GM18505 (cell line): Measurements from ENCODE around the gene DNAJB6.

Experiments
- ATAC-seq: cut with Tn5 transposase; IDR thresholded peaks from one replicate; pipeline ENCODE4 v1.9.1; 2021; ENCODE audit not compliant: unreplicated experiment
- POLR2A ChIP-seq: IDR thresholded peaks from 4 replicates; pipeline ENCODE4 v1.6.1; 2011; ENCODE audit warnings: borderline replicate concordance; ENCODE audit not compliant: insufficient read depth, insufficient read length; ENCODE audit errors: extremely low read depth

Gene DNAJB6

DNA sequence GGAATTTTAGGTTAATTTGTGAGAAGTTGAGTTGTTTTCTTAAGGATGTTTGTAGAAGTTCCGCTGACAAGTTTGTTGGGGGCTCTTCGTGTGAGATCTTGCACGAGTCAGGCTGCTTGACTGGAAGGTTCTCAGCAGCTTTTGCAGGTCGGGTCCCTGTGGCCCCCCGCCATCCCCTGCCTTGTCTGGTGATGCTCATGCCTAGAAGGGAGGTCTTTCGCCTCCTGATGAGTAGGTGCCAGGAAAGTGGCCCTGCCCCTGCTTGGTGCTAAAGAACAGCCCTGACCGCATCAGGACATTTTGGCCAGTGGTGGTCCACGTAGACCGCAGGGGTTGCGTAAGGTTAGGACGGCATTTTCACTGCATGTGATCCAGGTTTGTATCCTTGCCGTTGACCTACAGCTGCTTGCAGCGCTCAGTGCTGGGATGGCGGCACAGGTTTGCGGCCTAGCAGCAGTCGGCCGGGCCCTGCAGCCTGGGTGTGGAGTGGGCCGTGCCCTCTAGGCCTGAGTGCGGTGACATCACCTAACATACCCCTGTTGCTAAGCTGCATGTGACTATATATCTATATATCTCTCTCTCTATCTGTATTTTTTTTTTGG is 62.4 kb downstream of the DNAJB6 start:
- no peak for TF ChIP-seq POLR2A
- ATAC-seq: no peak

DNA sequence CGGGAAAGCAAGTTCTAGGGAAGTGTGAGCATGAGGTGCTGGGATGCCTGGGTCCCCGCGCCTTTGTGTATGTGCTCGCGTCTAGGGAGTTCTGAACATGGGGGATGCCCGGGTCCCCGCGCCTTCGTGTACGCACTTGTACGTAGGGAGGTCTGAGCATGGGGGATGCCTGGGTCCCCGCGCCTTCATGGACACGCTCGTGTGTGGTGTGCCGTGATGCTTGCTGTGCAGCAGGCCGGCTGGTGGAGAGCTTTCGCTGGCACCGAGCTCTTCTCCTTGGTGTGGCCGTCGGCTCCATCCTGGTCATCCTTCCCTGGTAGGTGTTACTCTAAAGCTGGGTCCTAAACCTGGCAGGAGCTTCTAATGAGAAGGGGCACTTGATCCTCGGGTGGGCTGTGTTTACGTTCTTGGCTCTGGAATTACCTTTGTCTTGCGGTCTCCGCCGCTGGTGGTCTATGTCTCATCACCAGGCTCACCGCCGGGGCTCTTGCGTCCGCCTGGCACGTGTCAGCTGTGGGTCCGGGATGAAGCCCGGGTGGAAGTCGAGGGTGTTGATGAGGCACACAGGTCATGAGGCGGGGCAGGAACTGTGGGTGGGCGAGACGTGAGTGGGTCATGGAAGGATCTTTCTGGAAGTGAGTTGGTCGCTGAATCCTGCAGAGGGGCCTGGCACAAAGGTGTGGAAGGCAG is 63.5 kb downstream of the DNAJB6 start:
- no peak for ATAC-seq

DNA sequence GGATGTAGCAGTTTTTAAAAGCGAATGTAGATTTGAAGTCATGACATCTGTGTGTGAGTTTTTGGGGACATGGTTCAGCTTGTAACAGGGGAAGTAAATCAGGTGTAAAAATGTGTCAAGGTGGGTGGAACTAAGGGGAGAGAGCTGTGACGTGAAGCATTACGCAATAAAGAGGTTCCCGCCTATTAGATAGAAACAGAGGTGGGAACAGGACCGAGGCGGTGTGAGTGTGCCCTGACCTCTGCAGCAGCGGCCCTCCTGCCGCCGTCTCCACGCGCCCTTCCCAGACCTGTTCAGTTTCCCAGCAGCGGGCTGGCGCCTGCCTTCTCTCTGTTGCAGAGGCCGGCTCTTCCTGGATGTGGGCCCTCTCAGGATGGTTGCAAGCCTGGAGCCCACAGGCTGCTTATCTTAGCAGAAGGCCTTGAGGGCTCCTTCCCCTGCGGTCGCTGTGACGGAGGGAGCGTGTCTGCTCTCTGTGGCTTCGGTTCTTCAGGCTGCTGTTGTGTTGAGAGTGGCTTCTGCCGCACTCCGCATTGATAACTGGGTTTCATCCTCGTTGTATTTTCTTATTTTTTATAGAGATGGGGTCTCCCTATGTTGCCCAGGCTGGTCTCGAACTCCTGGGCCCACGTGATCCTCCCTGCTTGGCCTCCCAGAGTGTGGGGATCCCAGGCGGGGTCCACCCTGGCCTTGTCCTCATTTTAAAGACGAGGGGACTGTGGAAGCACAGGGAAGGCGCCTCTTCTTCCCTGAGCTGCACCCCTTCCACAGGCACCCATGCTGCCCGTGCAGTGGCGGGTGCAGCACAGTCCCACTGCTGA is 65.0 kb downstream of the DNAJB6 start:
- ATAC-seq: no peak
- TF ChIP-seq POLR2A: no peak

More for the DNA sequence above, 63.5 kb downstream of the DNAJB6 start:
- TF ChIP-seq POLR2A: no peak

DNA sequence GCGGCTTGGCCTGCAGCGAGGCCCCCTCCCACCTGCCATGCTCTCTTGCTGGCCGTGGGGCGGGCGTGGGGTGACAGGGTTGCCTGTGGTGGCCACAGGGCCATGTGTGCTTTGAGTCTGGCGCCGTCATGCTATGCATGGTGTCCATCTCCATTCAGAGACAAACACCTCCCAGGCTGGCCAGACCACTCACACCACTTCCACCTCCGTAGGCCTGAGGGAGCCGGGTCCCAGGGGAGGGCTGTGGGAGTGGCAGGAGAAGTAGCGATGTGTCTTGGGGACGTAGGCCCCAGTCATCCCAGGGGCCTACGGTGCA is 65.5 kb downstream of the DNAJB6 start:
- TF ChIP-seq POLR2A: no peak
- ATAC-seq: no peak

DNA sequence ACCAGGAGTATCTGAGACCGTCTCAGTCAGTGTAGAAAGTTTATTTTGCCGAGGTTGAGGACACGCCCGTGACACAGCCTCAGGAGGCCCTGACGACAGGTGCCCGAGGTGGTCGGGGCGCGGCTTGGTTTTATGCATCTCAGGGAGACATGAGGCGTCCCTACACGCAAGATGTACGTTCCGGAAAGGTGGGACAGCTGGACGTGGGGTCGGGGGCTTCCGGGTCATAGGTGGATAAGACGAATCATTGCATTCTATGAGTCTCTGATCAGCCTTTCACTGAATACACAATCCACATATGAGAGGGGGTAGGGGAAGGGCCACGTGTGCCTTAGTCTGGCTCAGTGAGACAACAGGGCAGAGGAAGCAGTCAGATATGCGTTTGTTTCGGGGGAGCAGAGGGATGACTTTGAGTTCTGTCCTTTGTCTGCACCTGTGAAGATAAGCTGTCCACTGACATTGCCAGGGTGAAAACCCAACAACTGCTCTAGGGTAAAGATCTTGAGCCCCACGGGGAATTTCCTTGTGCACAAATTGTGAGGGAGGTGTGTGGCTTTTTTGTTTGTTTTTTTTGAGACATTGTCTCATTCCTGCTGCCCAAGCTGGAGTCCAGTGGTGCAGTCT is 66.2 kb downstream of the DNAJB6 start:
- ATAC-seq: no peak
- no peak for TF ChIP-seq POLR2A

DNA sequence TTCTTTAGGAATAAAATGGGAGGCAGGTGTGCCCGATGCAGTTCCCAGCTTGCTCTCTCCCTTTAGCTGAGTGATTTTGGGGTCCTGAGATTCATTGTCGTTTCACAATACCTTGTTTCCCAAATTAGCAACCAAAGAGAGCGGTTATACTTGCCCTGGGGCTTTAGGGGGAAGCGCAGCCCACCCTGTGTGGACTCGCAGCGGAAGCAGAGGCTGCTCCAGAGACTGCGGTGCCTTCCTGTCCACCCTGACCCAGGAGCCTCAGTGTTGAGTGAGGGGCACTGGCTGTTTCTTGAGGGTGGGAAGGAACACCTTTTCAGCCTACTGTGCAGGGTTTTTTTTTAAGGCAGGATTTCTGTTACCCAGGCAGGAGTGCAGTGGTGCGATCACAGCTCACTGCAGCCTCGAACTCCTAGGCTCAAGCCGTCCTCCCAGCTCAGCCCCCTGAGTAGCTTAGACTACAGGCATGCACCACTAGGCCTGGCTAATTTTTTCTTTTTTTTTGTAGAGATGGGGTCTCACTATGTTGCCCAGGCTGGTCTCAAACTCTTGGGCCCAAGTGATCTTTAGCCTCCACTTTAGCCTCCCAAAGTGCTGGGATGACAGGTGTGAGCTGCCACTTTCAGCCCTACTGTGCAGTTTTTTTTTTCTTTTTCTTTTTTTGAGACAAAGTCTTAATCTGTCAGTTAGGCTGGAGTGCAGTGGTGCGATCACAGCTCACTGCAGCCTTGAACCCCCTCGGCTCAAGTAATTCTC is 67.0 kb downstream of the DNAJB6 start:
- ATAC-seq: no peak
- TF ChIP-seq POLR2A: no peak

DNA sequence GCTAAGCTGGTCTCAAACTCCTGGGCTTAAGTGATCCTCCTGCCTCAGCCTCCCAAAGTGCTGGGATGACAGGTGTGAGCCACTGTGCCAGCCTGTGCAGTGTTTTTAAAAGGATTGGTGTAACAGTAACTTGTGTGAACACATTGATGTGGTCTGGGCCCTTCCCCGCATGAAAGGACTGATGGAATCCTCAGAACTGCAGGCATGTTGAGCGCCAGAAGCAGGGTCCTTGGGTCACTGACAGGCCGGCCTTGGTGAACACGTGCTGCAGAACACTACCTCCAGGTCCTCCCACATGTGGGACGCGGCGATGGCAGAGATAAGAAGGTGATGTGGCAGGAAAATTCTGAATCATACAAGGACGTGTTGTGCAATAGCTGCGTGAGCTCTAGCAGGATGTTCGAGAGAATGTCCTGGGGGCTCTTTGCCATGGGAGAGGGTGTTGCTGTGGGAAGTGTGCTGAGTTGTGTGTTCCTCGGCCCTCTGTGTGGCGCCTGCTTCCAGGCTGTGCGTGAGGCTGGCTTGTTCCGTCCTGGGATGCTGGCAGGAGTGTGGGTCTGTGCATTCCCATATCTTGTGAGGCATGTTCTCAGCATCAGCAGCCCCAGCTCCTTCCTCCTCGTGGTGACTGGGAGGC is 68.2 kb downstream of the DNAJB6 start:
- no peak for TF ChIP-seq POLR2A
- ATAC-seq: no peak

DNA sequence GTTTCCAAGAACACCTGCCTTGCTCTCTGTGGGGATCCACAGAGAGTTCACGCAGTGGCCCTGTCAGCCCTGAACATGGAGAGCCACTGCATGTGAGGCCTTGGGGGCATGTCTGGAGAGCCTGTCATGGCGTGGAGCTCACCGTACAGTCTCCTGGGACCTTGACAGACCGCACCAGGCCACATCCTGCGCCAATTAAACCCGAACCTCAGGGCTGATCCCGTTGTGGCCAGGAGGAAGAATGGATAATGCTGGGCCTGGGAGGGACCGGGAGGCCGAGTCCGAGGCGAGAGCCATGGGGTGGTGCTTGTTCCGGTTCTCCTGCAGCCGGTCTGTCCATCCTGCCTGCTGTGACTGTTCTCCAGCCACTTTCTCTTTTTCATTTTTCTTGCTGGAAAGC is 68.7 kb downstream of the DNAJB6 start:
- TF ChIP-seq POLR2A: no peak
- no peak for ATAC-seq

DNA sequence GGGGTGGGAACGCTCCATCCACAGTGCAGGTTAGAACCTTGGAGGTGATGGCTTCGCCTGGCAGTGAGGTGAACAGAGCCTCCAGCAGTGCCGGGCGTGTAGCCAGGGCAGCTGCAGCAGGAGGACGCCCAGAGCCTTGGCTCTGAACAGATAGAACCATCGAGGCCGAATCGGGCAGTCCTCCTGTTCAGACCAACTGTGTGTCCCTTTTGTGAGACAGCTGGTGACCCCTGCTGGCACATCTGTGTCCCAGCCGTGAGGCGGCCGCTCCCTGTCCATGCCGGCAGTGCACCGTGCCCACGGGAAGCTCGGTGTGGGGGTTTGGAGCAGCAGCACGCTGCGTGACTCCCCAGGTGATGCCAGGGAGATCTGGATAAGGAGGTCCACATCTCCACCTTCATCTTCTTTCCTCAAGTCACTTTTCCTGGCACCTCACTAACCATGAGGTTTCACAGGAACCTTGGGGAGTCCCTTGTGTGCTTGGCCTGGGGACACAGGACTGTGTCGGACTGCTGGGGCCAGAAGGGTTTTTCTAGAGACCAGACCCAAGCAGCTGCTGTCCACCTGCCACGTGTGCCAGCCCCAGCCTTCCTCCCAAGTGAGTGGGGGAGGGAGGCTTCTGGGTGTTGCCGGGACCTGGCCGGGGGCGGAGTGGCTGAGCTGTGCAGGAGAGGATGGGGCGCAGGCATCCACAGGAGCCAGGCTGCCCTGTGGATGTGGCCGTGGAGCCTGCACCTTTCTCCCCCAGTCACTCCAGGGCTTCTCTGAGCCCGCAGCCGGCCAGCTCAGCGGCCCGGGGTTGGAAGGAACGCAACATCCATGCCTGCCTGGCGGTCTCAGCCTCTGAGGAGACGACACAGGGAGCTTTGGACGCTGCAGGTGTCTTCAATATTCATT is 69.4 kb downstream of the DNAJB6 start:
- no peak for ATAC-seq
- no peak for TF ChIP-seq POLR2A

DNA sequence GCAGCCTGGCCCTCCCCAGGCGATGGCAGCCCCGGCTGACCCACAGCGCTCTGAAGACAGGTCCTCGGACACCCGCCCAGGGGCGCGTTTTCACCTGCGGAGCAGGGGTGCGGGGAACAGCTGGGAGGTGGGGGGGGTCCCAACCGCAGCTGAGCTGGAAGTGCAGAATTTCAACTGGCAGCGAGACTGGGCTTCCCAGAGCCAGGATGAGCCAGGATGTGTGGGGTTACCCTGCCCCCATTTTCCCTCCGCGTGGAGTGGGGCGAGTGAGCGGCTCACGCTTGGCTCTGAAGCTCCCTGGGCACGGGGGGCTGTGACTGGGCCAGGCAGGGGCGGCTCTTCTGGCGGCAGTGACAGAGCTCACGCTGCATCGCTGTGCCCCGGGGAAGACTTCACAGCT is 70.2 kb downstream of the DNAJB6 start:
- ATAC-seq: no peak
- no peak for TF ChIP-seq POLR2A

DNA sequence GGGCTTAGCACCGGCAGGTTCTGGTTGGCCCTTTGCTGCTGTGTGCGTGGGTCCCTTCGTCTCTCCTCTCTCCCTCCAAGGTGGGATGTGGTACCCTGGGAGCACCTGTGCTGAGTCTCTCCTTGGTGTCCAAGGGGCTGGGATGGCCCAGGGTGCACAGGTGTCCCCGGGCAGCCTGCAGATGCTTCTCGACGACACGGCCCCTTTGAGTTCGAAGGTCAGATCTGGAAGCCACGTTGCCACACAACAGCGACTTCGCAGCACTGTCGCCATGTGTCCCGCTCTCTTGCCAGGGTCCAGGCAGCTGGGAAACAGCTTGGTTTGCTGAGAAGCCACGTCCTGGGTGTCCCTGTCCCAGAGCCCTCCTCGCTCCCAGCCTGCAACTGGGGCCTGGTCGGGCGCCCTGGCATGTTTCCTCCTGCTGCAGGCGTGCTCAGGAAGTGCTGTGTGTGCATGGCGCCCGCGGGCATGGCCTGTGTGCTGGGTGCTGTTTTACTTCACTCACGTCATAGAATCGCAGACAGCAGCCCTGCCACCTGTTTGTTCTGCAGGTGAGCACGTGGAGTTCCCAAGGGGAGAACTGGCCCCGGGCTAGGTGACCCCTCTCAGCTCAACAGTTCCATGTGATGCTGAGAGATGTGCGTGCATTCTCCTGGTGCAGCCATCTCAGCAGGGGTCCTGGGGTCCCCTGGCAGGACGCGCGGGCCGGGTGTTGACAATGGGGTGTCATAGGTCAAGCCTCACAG is 70.9 kb downstream of the DNAJB6 start:
- TF ChIP-seq POLR2A: no peak
- no peak for ATAC-seq
